Kidney (tissue), 14 donors: ENCODE measurements around the gene CLHC1. TPM values are rescaled to one million over a fixed set of nuclear protein-coding genes. Genes with fewer than 3 reads are reported as not detected.
"Not testable (repeated sequence)": the region's sequence is repeated elsewhere in the genome, so short reads cannot be mapped to it uniquely, and the experiment has no call there.

ENCODE experiments used
- DNase-seq, 5 donors: peaks; one replicate each; pipeline ENCODE4 v3.0.0-alpha.2; 2013 to 2020
- FAIRE-seq: peaks from 2 replicates; lab custom pipeline; 2012; peaks lifted over from hg19 to GRCh38; lab: Jason Lieb, UNC
- H3K27ac ChIP-seq, 2 donors: one replicate each; pipeline ENCODE4 v1.7.0; 2013; ENCODE audit warnings: low read depth in 2 of 2, low read length in 2 of 2, inconsistent platforms in 1 of 2
- H3K27me3 ChIP-seq: one replicate; pipeline ENCODE4 v1.7.1; 2013; ENCODE audit warnings: low read length, inconsistent platforms; ENCODE audit not compliant: control insufficient read depth, insufficient read depth
- H3K36me3 ChIP-seq, 3 donors: one replicate each; pipeline versions ENCODE4 v1.7.0 to v1.7.1; 2013; ENCODE audit warnings: low read length in 3 of 3, control low read depth in 1 of 3, inconsistent platforms in 1 of 3; ENCODE audit not compliant: insufficient read depth in 3 of 3, control insufficient read depth in 2 of 3
- H3K4me1 ChIP-seq, 3 donors: one replicate each; pipeline versions ENCODE4 v1.7.0 to v1.7.1; 2013; ENCODE audit warnings: low read length in 3 of 3, inconsistent platforms in 1 of 3, low read depth in 1 of 3; ENCODE audit not compliant: control insufficient read depth in 2 of 3, insufficient read depth in 2 of 3
- H3K4me3 ChIP-seq, 3 donors: one replicate each; pipeline versions ENCODE4 v1.7.0 to v1.8.1; 2013; ENCODE audit warnings: low read length in 3 of 3, control low read depth in 1 of 3, inconsistent platforms in 1 of 3
- H3K9ac ChIP-seq, 3 donors: one replicate each; pipeline versions ENCODE4 v1.7.0 to v1.7.1; 2013; ENCODE audit warnings: low read length in 3 of 3, control low read depth in 1 of 3, inconsistent platforms in 1 of 3
- H3K9me3 ChIP-seq, 3 donors: one replicate each; pipeline versions ENCODE4 v1.7.0 to v1.7.1; 2013; ENCODE audit warnings: low read length in 3 of 3, control low read depth in 1 of 3, inconsistent platforms in 1 of 3; ENCODE audit not compliant: control insufficient read depth in 2 of 3, insufficient read depth in 1 of 3
- CTCF ChIP-seq: IDR thresholded peaks from 3 replicates; pipeline ENCODE4 v1.5.1; 2012; ENCODE audit warnings: mild to moderate bottlenecking, moderate library complexity, borderline replicate concordance; ENCODE audit not compliant: insufficient read depth; ENCODE audit errors: extremely low read depth
- intact Hi-C: fragments of 100-400 bp; cut with DNase I; formaldehyde crosslinking; loops from one replicate; pipeline ENCODE4 v1.11.1; 2022
- polyA plus RNA-seq: library from polyadenylated mRNA; stranded (reverse); fragments of 350-450 nt; fragmentation: Illumina TruSeq; extraction: RNeasy Lipid Tissue Mini Kit (QIAGEN cat#74804); gene quantifications from one replicate; pipeline ENCODE4 v1.2.3, GENCODE V29; 2014; ENCODE audit warnings: low read depth, low replicate concordance; ENCODE audit not compliant: insufficient read depth
- total RNA-seq: library from RNA; stranded (reverse); fragmentation: NEBNext Ultra II Directional; extraction: Animal tissue kit (Norgen Biotek cat#: 25700); gene quantifications from one replicate; pipeline ENCODE4 v1.2.1, GENCODE V29; 2021
- donor health status: control.
- donor health status: control.
- donor health status: control.
- donor health status: control.
- donor health status: control.
- donor health status: DM: yes; HTN: yes; CAD: no.
- donor health status: Normal renal cell carcinoma (clear cell type).

CLHC1 gene
- total and polyA plus RNA-seq, 2 donors from 2014 or later: 8.3 to 14.0 TPM

- no peak for FAIRE-seq
- H3K9ac ChIP-seq: no peak overlapping the region
Measured at GRCh38 chr2:55130849-55131248, 101.2 kb downstream of the CLHC1 start.

GRCh38 chr2:55126643-55127042 lies 105.5 kb downstream of the CLHC1 start:
- H3K36me3 ChIP-seq, H3K4me3 ChIP-seq, H3K27me3 ChIP-seq, FAIRE-seq, intact Hi-C loops, DNase-seq, H3K9me3 ChIP-seq, H3K9ac ChIP-seq, H3K27ac ChIP-seq, H3K4me1 ChIP-seq: not testable (repeated sequence)

More at GRCh38 chr2:55130849-55131248, 101.2 kb downstream of the CLHC1 start:
- H3K9me3 ChIP-seq: no peaks in the 10 kb centered on the region
- no peaks in the 10 kb centered on the region for H3K36me3 ChIP-seq
- H3K27me3 ChIP-seq: no peaks in the 10 kb centered on the region
- no peak overlapping the region for H3K4me3 ChIP-seq
- intact Hi-C loops: no loop called here
- no peak for DNase-seq
- H3K27ac ChIP-seq: no peak overlapping the region
- peaks cover 0 to 2% (median 0%) of the 10 kb centered on the region in 3 donors for H3K4me1 ChIP-seq
- no peak for TF ChIP-seq CTCF

Other genes starting within 250 kb of the CLHC1 start
- 296 TPM for gene RTN4, start 181.8 kb downstream of the CLHC1 start, total RNA-seq
- 329 TPM for gene RTN4, start 181.8 kb downstream of the CLHC1 start, polyA plus RNA-seq
- gene RPS27A, start 395 bp upstream of the CLHC1 start, total RNA-seq: 896 TPM
- 1,835 TPM for gene RPS27A, start 395 bp upstream of the CLHC1 start, polyA plus RNA-seq
- 27.3 TPM for gene MTIF2, start 36.9 kb upstream of the CLHC1 start, total RNA-seq
- gene MTIF2, start 36.9 kb upstream of the CLHC1 start, polyA plus RNA-seq: 26.0 TPM
- 47.6 TPM for gene CCDC88A, start 187.6 kb upstream of the CLHC1 start, total RNA-seq
- gene CCDC88A, start 187.6 kb upstream of the CLHC1 start, polyA plus RNA-seq: 8.2 TPM